NB4 (cell line): ENCODE data around the gene AMOTL2.

ENCODE experiments used
- CTCF ChIP-seq: IDR thresholded peaks from one replicate; pipeline ENCODE4 v1.5.1; 2012; ENCODE audit warnings: low read depth, low read length
- TF ChIP-seq, protein P1 (sequence below): IDR thresholded peaks from 2 replicates; pipeline ENCODE4 v1.6.1; 2011; ENCODE audit warnings: low read depth, low read length

DNA sequence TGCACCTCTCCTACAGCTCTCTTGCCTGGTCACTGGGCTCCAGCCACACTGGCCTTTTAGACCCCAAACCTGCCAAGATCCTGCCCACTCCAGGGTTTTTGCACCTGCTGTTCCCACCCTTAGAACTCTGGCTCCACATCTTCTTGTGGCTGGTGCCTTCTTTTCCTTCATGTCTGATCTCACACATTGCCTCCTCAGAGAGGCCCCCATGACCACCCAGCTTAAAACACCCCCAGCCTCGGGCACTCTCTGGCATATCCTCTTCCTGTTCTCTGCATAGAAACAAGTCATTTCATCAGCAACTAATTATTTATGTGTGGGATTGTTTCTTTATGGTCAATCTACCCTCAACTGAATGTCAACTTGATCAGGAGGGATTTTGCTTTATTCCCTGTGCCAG, 14.0 kb upstream of the AMOTL2 start:
- no peak for TF ChIP-seq CTCF
- TF ChIP-seq, protein P1, sequence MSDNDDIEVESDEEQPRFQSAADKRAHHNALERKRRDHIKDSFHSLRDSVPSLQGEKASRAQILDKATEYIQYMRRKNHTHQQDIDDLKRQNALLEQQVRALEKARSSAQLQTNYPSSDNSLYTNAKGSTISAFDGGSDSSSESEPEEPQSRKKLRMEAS = no peak
